NCI-H82 treated with DMSO at 0.1 percent for 48 hours (cell line): ENCODE measurements around the gene PYCARD.
"Not testable (repeated sequence)": the region's sequence is repeated elsewhere in the genome, so short reads cannot be mapped to it uniquely, and the experiment has no call there.

ENCODE experiments used
- DNase-seq: peaks from one replicate; lab custom pipeline; 2025; ENCODE audit not compliant: unreplicated experiment; lab: John Stamatoyannopoulos, UW

PYCARD gene

DNA sequence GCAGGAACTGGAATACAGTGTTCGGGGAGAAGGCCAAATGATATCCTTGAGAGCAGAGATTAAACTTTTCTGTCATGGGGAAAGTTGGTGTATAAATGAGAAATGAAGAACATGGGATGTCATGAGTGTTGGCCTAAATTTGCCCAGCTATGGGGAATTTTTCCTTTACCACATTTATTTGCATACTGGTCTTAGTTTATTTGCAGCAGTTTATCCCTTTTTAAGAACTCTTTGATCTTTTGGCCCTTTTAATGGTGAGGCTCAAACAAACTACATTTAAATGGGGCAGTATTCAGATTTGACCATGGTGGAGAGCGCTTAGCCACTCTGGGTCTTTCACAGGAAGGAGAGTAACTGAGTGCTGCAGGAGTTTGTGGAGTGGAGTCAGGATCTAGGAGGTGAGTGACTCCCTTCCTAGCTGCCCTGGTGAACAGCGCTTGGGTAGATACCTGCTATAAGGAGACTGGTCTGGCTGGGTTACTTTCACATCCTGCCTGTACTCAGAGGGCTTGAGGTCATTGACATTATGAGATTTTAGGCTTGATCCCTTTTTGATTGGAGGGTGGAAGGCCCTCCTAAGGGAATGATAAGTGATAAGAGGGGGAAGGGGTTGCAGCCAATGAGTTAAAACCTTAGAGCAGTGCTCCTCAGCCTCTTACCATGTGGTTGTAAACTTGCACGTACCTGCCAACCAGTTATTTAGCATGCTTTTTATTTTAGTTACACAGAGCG lies 10.7 kb downstream of the PYCARD start:
- DNase-seq = no peak

DNA sequence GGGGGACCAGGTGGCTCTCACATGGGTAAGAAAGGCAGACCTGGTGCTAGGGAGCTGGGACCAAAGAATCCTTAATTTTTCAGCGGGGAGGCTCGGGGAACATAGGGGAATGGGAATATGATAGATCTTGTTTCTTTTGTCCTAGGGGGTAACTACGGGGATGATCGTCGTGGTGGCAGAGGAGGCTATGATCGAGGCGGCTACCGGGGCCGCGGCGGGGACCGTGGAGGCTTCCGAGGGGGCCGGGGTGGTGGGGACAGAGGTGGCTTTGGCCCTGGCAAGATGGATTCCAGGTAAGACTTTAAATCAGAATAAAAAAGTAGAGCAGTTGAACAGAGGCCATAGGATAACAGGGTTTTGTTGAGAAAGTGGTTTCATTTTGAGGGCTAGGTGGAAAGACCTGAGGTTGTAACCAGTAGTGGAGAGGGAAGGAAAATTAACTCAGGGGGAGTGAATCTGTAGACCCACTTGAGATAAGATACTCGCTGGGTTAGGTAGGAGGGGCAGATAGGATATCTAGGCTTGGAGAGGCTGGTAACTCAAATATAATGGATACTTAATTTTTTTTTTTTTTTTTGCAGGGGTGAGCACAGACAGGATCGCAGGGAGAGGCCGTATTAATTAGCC lies 11.6 kb downstream of the PYCARD start:
- DNase-seq = no peak

GRCh38 chr16:31190061-31190460 lies 12.5 kb downstream of the PYCARD start:
- DNase-seq = no peak

DNA sequence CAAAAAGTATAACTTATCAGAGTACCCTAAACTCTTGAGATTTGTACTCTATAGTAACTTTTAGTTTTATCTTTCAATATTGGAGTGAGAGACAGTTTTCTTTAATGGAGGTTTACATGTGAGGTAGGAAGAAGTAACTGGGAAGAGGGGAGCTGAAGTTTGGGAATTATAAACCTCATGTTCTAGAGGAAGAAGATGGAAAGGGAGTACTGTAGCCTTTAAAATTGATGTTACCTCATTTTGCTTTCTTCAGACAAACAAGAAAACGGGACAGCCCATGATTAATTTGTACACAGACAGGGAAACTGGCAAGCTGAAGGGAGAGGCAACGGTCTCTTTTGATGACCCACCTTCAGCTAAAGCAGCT lies 13.2 kb downstream of the PYCARD start:
- no peak for DNase-seq

GRCh38 chr16:31188450-31189411 lies 13.8 kb downstream of the PYCARD start:
- no peak for DNase-seq

DNA sequence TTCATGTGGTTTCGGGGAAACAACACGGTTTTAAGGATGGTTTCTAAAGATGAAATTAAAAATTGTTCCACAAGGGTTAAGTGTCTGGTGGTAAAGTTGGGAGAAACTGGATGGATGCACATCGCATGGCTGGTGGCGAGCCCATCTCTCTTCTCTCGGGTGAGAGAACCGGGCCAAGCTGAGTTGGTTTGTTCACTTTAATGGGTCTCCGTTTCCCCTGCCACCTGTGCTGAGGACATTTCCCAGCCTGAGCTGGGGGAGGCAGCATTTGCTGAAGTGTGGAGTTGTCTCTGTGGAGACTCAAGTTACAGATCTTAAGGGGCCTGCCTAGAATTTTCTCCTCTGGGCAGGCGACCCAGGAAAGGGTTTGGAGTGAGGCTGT lies 14.8 kb downstream of the PYCARD start:
- no peak for DNase-seq

- no peak for DNase-seq
Observed at GRCh38 chr16:31186930-31187807, 15.4 kb downstream of the PYCARD start.

GRCh38 chr16:31186176-31186575 lies 16.4 kb downstream of the PYCARD start:
- DNase-seq = no peak

- DNase-seq = no peak
Observed at GRCh38 chr16:31185339-31185738, 17.2 kb downstream of the PYCARD start.

GRCh38 chr16:31184888-31185287 lies 17.7 kb downstream of the PYCARD start:
- no peak for DNase-seq

- DNase-seq = no peak
Observed at GRCh38 chr16:31183432-31184428, 18.8 kb downstream of the PYCARD start.

DNA sequence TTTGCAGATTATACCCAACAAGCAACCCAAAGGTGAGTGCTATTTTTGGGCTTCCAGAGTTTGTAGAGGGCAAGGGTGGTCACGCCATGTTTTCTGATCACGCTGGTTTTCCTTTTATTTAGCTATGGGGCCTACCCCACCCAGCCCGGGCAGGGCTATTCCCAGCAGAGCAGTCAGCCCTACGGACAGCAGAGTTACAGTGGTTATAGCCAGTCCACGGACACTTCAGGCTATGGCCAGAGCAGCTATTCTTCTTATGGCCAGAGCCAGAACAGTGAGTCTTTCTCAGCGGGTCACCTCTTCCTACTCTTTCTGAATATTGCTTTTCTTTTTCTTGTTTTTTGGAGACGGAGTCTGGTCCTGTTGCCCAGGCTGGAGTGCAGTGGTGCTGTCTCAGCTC lies 20.2 kb downstream of the PYCARD start:
- DNase-seq = no peak

GRCh38 chr16:31181102-31181830 lies 21.3 kb downstream of the PYCARD start:
- DNase-seq = no peak

GRCh38 chr16:31179747-31180459 lies 22.7 kb downstream of the PYCARD start, which contains the start of gene FUS:
Gene FUS, plus strand, starts transcription at chr16:31180139. Its CDS starts 76 bp downstream, at chr16:31180215.
- DNase-seq = peak; percentile 74

- no peak for DNase-seq
Observed at GRCh38 chr16:31179219-31179746, 23.3 kb downstream of the PYCARD start.

DNA sequence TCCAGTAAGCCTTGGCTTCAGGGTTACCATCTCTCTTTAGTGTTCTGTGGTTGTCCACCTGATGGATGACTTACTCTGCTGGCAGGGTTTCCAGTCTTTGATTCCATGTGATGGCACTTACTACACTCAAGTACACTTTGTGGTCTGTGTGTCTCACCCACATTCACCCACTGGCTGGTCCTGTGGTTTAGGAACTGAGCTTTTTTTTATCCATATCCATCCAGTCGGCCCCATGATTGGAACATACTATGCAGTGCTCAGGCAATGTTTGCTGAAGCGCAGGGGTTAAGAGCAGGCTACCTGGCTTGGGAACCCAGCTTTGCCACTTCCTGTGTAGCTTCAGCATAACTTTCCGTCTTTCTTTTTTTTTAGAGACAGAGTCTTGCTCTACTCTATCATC lies 25.4 kb downstream of the PYCARD start:
- DNase-seq = no peak

DNA sequence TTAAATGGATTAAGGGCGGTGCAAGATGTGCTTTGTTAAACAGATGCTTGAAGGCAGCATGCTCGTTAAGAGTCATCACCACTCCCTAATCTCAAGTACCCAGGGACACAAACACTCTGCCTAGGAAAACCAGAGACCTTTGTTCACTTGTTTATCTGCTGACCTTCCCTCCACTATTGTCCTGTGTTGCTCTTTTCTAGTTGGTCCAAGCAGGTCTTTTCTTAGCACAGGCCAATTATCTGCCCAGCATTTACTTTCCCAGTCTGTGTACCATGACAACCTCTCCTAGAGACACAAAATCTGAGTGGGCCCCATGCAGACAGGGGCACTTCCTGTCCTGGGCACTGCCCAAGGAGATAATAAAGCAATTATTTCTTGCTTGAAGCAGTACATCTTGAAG lies 32.5 kb downstream of the PYCARD start:
- DNase-seq = not testable (repeated sequence)

DNA sequence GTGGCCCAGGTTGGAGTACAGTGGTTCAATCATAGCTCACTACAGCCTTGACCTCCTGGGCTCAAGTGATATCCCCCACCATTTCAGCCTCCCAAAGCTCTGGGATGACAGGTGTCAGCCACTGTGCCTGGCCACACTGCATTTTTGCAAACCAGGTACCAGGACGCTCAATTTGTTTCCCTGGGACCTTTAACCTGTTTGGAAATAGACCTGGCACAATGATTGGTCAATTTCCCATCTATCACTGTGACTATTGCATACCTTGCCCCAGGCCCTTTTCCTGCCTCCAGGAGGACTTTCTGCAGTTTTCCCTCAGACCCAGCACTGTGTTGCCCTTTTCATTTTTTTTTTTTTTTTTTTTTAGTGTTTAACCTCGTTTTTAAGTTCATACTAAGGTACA lies 33.7 kb downstream of the PYCARD start:
- no peak for DNase-seq
